ENCODE data around the gene HUNK. TPM values are rescaled to one million over a fixed set of nuclear protein-coding genes. Genes with fewer than 3 reads are reported as not detected.

The HUNK gene
- total RNA-seq, 4 donors from 2014 or later, result 1.6 to 7.0 (median 3.4) TPM

- no peaks in the 10 kb centered on the region for H3K9me3 ChIP-seq
- H3K36me3 ChIP-seq, result no peaks in the 10 kb centered on the region
- DNase-seq, result no peak
- H3K27ac ChIP-seq, result no peak overlapping the region
- TF ChIP-seq POLR2A (IDR thresholded peaks at IDR 0.05) (no peak), CTCF (IDR thresholded peaks at IDR 0.05) (no peak)
- H3K4me3 ChIP-seq, result no peak overlapping the region
- no peaks in the 10 kb centered on the region for H3K27me3 ChIP-seq
- H3K4me1 ChIP-seq, result no peaks in the 10 kb centered on the region
Observed at GRCh38 chr21:32008714-32009113, 135.9 kb downstream of the HUNK start.

GRCh38 chr21:32009263-32009662, 136.4 kb downstream of the HUNK start:
- Histone ChIP-seq H3K36me3 (no peaks in the 10 kb centered on the region), H3K9me3 (no peaks in the 10 kb centered on the region), H3K27ac (no peak overlapping the region), H3K27me3 (no peaks in the 10 kb centered on the region), H3K4me1 (no peaks in the 10 kb centered on the region), H3K4me3 (no peak overlapping the region)
- DNase-seq, result no peak
- no peak for TF ChIP-seq CTCF (IDR thresholded peaks at IDR 0.05)
- TF ChIP-seq POLR2A (IDR thresholded peaks at IDR 0.05), result no peak

GRCh38 chr21:32015461-32016139, 142.8 kb downstream of the HUNK start:
- DNase-seq, result no peak
- no peaks in the 10 kb centered on the region for H3K36me3 ChIP-seq
- no peak overlapping the region for H3K27ac ChIP-seq
- H3K4me3 ChIP-seq, result no peak overlapping the region
- TF ChIP-seq POLR2A (IDR thresholded peaks at IDR 0.05), result no peak
- TF ChIP-seq CTCF (IDR thresholded peaks at IDR 0.05), result no peak
- no peaks in the 10 kb centered on the region for H3K4me1 ChIP-seq
- H3K9me3 ChIP-seq, result no peaks in the 10 kb centered on the region
- H3K27me3 ChIP-seq, result no peaks in the 10 kb centered on the region

GRCh38 chr21:32018381-32018780, 145.6 kb downstream of the HUNK start:
- no peaks in the 10 kb centered on the region for H3K4me1 ChIP-seq
- no peaks in the 10 kb centered on the region for H3K36me3 ChIP-seq
- no peaks in the 10 kb centered on the region for H3K27me3 ChIP-seq
- DNase-seq, result no peak
- no peak overlapping the region for H3K27ac ChIP-seq
- TF ChIP-seq CTCF (IDR thresholded peaks at IDR 0.05) (no peak), POLR2A (IDR thresholded peaks at IDR 0.05) (no peak)
- no peak overlapping the region for H3K4me3 ChIP-seq
- H3K9me3 ChIP-seq, result no peaks in the 10 kb centered on the region

- no peaks in the 10 kb centered on the region for H3K4me1 ChIP-seq
Observed at GRCh38 chr21:32020564-32020963, 147.7 kb downstream of the HUNK start.

More at GRCh38 chr21:32020564-32020963, 147.7 kb downstream of the HUNK start:
- Histone ChIP-seq H3K9me3 (no peaks in the 10 kb centered on the region), H3K36me3 (no peaks in the 10 kb centered on the region), H3K4me3 (no peak overlapping the region), H3K27ac (no peak overlapping the region), H3K27me3 (no peaks in the 10 kb centered on the region)
- TF ChIP-seq CTCF (IDR thresholded peaks at IDR 0.05) (no peak), POLR2A (IDR thresholded peaks at IDR 0.05) (no peak)
- no peak for DNase-seq
